H1 (cell line): ENCODE measurements around the gene NKAIN2. TPM values are rescaled to one million over a fixed set of nuclear protein-coding genes. Genes with fewer than 3 reads are reported as not detected.

Experiments
- BCL11A ChIP-seq, 2 experiments: IDR thresholded peaks; one replicate each; pipeline ENCODE4 v1.6.1; 2011; ENCODE audit warnings: low read depth in 2 of 2, low read length in 2 of 2, mild to moderate bottlenecking in 2 of 2
- CHD2 ChIP-seq: IDR thresholded peaks from 2 replicates; pipeline ENCODE4 v1.6.1; 2012; ENCODE audit warnings: low read length, improper control_type of control experiment
- KDM5A ChIP-seq: fragments of 200-600 bp; IDR thresholded peaks from 2 replicates; pipeline ENCODE4 v1.7.1; 2012; ENCODE audit warnings: mild to moderate bottlenecking, low read length, inconsistent platforms, mixed read lengths
- MAFK ChIP-seq: IDR thresholded peaks from 2 replicates; pipeline ENCODE4 v1.6.1; 2012; ENCODE audit warnings: low read depth, mild to moderate bottlenecking, improper control_type of control experiment, low read length
- TCF12 ChIP-seq: IDR thresholded peaks from 2 replicates; pipeline ENCODE4 v1.6.1; 2011; ENCODE audit warnings: low read depth, mild to moderate bottlenecking, low read length
- polyA plus RNA-seq, 7 experiments: library from polyadenylated mRNA; depleted of rRNA in 3 of 7; stranded (reverse) in 5 of 7; unstranded in 2 of 7; fragments of >200 nt in 5 of 7; fragments of 200-250 nt in 2 of 7; gene quantifications; 1 replicate in 5 of 7; 2 replicates in 1 of 7; 4 replicates in 1 of 7; pipeline versions ENCODE4 v1.2.1 to v1.2.3, GENCODE V29; 2011 to 2013; ENCODE audit warnings: missing spikeins in 2 of 7, mixed read lengths in 2 of 7
- total RNA-seq: library from RNA; stranded (reverse); fragmentation: NEBNext Ultra II Directional; extraction: Animal tissue kit (Norgen Biotek cat#: 25700); gene quantifications from 2 replicates; pipeline ENCODE4 v1.2.1, GENCODE V29; 2021
- TF ChIP-seq, protein P1 (sequence below): fragments of 300-600 bp; sonication (generic); IDR thresholded peaks from 2 replicates; pipeline ENCODE4 v1.7.1; 2012; ENCODE audit warnings: low read length, moderate library complexity, mild to moderate bottlenecking, inconsistent platforms; ENCODE audit not compliant: insufficient replicate concordance

Gene NKAIN2
- total and polyA plus RNA-seq, 2 of the 8 experiments (the other 6 are each of a cell fraction or from before 2014, with no cell fraction given), result 0.20 to 0.34 TPM

DNA sequence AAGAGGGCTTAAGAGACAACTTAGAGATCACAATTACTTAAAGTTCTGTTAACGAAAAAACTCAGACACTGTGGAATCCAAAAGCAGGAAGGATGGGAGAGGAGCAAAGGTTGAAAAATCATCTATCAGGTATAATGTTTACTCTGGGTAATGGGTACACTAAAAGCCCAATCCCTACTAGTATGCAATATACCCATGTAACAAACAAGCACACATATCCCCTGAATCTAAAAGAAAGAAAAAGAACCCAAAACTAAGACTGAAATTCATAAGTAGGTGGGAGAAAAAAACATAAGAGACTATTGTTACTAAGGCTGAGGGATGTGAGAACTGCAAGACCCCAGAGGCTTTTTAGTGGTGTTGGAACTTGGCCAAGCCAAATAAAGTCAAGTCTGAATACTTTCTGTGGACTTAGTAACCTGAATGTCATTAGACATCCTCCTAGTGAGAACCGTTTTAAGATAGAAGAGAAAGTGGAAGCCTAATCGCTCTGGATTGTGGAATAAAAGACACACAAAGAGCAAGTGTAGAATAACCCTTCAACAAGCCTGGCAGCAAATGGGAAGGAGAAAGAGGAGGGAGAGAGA lies 969.2 kb downstream of the NKAIN2 start (continued):
- TF ChIP-seq, protein P1, sequence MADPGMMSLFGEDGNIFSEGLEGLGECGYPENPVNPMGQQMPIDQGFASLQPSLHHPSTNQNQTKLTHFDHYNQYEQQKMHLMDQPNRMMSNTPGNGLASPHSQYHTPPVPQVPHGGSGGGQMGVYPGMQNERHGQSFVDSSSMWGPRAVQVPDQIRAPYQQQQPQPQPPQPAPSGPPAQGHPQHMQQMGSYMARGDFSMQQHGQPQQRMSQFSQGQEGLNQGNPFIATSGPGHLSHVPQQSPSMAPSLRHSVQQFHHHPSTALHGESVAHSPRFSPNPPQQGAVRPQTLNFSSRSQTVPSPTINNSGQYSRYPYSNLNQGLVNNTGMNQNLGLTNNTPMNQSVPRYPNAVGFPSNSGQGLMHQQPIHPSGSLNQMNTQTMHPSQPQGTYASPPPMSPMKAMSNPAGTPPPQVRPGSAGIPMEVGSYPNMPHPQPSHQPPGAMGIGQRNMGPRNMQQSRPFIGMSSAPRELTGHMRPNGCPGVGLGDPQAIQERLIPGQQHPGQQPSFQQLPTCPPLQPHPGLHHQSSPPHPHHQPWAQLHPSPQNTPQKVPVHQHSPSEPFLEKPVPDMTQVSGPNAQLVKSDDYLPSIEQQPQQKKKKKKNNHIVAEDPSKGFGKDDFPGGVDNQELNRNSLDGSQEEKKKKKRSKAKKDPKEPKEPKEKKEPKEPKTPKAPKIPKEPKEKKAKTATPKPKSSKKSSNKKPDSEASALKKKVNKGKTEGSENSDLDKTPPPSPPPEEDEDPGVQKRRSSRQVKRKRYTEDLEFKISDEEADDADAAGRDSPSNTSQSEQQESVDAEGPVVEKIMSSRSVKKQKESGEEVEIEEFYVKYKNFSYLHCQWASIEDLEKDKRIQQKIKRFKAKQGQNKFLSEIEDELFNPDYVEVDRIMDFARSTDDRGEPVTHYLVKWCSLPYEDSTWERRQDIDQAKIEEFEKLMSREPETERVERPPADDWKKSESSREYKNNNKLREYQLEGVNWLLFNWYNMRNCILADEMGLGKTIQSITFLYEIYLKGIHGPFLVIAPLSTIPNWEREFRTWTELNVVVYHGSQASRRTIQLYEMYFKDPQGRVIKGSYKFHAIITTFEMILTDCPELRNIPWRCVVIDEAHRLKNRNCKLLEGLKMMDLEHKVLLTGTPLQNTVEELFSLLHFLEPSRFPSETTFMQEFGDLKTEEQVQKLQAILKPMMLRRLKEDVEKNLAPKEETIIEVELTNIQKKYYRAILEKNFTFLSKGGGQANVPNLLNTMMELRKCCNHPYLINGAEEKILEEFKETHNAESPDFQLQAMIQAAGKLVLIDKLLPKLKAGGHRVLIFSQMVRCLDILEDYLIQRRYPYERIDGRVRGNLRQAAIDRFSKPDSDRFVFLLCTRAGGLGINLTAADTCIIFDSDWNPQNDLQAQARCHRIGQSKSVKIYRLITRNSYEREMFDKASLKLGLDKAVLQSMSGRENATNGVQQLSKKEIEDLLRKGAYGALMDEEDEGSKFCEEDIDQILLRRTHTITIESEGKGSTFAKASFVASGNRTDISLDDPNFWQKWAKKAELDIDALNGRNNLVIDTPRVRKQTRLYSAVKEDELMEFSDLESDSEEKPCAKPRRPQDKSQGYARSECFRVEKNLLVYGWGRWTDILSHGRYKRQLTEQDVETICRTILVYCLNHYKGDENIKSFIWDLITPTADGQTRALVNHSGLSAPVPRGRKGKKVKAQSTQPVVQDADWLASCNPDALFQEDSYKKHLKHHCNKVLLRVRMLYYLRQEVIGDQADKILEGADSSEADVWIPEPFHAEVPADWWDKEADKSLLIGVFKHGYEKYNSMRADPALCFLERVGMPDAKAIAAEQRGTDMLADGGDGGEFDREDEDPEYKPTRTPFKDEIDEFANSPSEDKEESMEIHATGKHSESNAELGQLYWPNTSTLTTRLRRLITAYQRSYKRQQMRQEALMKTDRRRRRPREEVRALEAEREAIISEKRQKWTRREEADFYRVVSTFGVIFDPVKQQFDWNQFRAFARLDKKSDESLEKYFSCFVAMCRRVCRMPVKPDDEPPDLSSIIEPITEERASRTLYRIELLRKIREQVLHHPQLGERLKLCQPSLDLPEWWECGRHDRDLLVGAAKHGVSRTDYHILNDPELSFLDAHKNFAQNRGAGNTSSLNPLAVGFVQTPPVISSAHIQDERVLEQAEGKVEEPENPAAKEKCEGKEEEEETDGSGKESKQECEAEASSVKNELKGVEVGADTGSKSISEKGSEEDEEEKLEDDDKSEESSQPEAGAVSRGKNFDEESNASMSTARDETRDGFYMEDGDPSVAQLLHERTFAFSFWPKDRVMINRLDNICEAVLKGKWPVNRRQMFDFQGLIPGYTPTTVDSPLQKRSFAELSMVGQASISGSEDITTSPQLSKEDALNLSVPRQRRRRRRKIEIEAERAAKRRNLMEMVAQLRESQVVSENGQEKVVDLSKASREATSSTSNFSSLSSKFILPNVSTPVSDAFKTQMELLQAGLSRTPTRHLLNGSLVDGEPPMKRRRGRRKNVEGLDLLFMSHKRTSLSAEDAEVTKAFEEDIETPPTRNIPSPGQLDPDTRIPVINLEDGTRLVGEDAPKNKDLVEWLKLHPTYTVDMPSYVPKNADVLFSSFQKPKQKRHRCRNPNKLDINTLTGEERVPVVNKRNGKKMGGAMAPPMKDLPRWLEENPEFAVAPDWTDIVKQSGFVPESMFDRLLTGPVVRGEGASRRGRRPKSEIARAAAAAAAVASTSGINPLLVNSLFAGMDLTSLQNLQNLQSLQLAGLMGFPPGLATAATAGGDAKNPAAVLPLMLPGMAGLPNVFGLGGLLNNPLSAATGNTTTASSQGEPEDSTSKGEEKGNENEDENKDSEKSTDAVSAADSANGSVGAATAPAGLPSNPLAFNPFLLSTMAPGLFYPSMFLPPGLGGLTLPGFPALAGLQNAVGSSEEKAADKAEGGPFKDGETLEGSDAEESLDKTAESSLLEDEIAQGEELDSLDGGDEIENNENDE, result no peak
- TF ChIP-seq CHD2 (no peak), TCF12 (no peak), MAFK (no peak), KDM5A (no peak), BCL11A (IDR thresholded peaks at IDR 0.05; ENCODE audit: low read depth in 2 of 2, low read length in 2 of 2) (no peak)
- TF ChIP-seq, all 59 proteins: peak for 0
